Activated T-cell treated with anti-CD3 and anti-CD28 coated beads, Interleukin-2, amount 50 U/mL, for 24 hours (primary cell): ENCODE data around the gene MAP3K7CL.
"Not testable (repeated sequence)": the region's sequence is repeated elsewhere in the genome, so short reads cannot be mapped to it uniquely, and the experiment has no call there.

Source experiments
- DNase-seq: peaks from one replicate; pipeline ENCODE4 v3.0.0-alpha.2; 2020
- H3K27ac Mint-ChIP-seq: 2 replicates; pipeline ENCODE4 v1.8.0; 2020; ENCODE audit warnings: mild to moderate bottlenecking, mixed read lengths
- H3K27me3 Mint-ChIP-seq: 2 replicates; pipeline ENCODE4 v1.8.0; 2020; ENCODE audit warnings: mixed read lengths
- H3K36me3 Mint-ChIP-seq: 2 replicates; pipeline ENCODE4 v1.8.0; 2020; ENCODE audit warnings: low read depth, mixed read lengths
- H3K4me1 Mint-ChIP-seq: 2 replicates; pipeline ENCODE4 v1.8.0; 2020; ENCODE audit warnings: low read depth, mixed read lengths
- H3K4me3 Mint-ChIP-seq: 2 replicates; pipeline ENCODE4 v1.8.0; 2020; ENCODE audit warnings: mild to moderate bottlenecking, moderate library complexity, mixed read lengths
- H3K9me3 Mint-ChIP-seq: 2 replicates; pipeline ENCODE4 v1.8.0; 2020; ENCODE audit warnings: mixed read lengths

Gene MAP3K7CL

DNA sequence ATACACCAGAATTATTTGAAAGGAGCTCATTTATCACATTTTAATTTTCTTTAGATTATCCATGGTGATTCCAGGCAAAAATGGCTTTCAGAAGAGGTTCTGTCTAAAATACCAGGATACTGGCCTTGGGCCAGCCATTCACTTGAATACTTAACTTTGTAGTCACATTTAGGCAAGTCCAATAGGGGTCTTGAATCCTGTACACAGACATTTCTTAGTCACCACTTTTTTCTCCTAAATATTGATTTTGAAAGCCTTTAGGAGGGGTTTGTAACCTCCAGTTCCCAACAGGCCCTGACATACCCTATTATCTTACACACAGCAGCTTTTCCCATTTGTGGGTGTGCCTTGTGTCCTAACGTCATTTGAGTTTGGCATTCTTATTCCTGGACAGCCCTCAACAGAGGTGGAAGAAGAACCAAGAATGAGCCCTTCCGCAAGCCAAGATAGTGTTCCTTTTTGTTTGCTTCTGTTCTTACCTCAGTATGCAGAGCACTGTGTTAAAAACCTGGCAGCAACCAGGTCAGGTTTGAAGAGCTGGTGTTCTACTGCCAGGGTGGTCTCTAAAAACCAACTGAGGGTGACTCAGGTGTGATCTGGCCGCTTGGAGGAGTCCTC, 19.5 kb downstream of the MAP3K7CL start:
- no peak for DNase-seq
- Mint-ChIP-seq H3K36me3 (peaks cover 2% of the 10 kb centered on the region), H3K9me3 (no peaks in the 10 kb centered on the region), H3K27me3 (no peaks in the 10 kb centered on the region), H3K4me3 (no peak overlapping the region), H3K27ac (no peak overlapping the region), H3K4me1 (peaks cover 15% of the 10 kb centered on the region)

DNA sequence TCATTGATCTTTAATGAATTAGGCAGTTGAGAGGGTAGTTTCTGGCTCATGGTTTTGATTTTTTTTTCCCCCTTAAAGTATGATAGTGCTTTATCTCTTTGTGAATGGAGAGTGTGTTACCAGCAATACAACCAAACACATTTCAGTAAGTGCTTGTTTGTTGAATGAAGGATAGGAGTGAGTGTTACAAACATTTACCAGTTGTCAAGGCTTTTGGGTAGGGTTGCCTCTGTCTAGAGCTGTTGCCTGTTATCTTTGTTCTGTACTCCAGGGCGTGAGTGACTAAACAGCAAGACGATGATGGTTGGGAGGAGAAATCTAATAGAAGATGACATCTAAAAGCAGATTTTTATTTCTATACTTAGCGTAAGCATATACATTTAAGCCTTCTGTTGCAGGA, 21.5 kb downstream of the MAP3K7CL start:
- Mint-ChIP-seq H3K36me3 (peaks cover 2% of the 10 kb centered on the region), H3K4me3 (no peak overlapping the region), H3K27me3 (no peaks in the 10 kb centered on the region), H3K9me3 (no peaks in the 10 kb centered on the region), H3K27ac (no peak overlapping the region), H3K4me1 (peaks cover 7% of the 10 kb centered on the region)
- DNase-seq = no peak

GRCh38 chr21:29152916-29153315, 22.5 kb downstream of the MAP3K7CL start:
- no peak for DNase-seq
- H3K4me1 Mint-ChIP-seq = peaks cover 7% of the 10 kb centered on the region
- no peaks in the 10 kb centered on the region for H3K27me3 Mint-ChIP-seq
- H3K4me3 Mint-ChIP-seq = no peak overlapping the region
- peaks cover 2% of the 10 kb centered on the region for H3K36me3 Mint-ChIP-seq
- no peaks in the 10 kb centered on the region for H3K9me3 Mint-ChIP-seq
- no peak overlapping the region for H3K27ac Mint-ChIP-seq

DNA sequence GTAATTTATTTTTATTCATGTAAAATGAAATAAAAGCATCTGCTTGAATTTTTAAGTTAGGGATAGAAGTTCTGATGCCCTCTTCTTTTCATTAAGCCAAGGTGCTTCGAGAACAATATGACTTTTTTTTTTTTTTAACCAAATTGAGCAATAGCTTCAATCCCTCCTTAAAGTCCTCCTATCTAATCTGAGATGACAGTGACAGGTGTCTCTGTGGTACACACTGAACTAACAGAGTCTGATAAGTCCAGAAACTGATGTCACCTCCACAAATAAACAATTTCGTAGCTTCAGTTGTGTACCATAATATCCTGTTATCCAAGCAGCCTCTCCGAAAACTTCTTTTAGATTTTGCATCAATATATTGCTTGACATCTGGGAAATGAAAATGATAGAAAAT, 23.8 kb downstream of the MAP3K7CL start:
- Mint-ChIP-seq H3K27ac (no peak overlapping the region), H3K4me1 (no peaks in the 10 kb centered on the region), H3K4me3 (no peak overlapping the region), H3K36me3 (peaks cover 2% of the 10 kb centered on the region), H3K9me3 (no peaks in the 10 kb centered on the region), H3K27me3 (no peaks in the 10 kb centered on the region)
- no peak for DNase-seq

DNA sequence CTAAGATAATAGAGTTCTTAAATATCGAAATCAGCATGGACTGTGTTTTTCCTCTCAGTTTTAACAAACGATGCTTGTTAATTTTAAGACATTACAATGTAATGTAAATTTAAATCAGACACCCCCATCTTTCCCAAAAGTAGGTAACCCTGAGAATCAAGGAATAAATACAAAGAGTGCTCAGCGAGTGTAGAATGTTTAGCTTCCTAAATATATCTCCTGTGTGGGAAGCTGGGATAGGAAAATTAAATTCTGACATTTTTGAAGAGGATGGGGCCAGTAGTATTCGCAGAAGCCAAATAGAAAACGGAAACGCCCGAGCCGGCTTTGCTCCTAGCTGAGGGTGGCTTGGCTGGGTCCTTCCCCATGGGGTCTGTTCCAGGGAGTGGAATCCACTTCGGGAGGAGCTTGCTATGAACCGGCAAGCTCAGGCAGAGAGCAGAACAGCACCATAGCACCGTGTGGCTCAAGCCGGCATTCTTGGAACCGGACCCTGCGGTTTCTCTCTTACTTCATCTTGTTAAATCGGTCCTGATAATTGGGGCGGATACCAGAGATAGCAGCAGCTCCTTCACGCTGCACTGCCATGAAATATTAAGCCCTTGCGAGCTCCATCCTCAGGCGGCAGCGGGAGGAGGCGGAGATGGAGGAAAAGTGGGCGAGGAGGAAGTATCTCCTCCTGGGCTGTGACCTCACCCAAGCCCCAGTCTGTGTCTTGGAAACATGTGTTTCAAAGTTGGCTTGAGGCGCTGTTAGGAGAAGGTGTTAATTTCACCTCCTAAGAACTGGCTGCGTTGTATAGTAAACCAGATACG, 24.9 kb downstream of the MAP3K7CL start:
- Mint-ChIP-seq H3K27ac (no peak overlapping the region), H3K27me3 (no peaks in the 10 kb centered on the region), H3K9me3 (no peaks in the 10 kb centered on the region), H3K36me3 (peaks cover 2% of the 10 kb centered on the region), H3K4me3 (no peak overlapping the region), H3K4me1 (no peaks in the 10 kb centered on the region)
- no peak for DNase-seq

DNA sequence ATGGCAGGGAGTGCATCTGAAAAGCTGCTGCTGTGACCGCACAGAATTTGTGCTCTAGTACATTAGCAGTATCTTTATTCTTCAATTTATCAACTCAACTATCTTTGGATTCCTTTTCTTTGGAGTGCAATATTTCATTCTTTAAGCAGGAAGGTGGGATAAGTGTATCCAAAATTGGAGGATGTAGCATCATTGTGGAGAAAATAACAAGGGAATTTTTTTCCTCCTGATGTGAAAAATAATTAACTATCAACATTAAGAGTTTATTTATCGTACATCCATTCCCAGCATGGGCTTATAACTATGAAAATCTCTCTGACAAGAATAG, 25.5 kb downstream of the MAP3K7CL start:
- Mint-ChIP-seq H3K27me3 (no peaks in the 10 kb centered on the region), H3K27ac (no peak overlapping the region), H3K4me3 (no peak overlapping the region), H3K36me3 (peaks cover 7% of the 10 kb centered on the region), H3K4me1 (no peaks in the 10 kb centered on the region), H3K9me3 (no peaks in the 10 kb centered on the region)
- no peak for DNase-seq

GRCh38 chr21:29157080-29157479, 26.6 kb downstream of the MAP3K7CL start:
- H3K36me3 Mint-ChIP-seq = peaks cover 10% of the 10 kb centered on the region
- no peaks in the 10 kb centered on the region for H3K4me1 Mint-ChIP-seq
- no peaks in the 10 kb centered on the region for H3K9me3 Mint-ChIP-seq
- H3K27me3 Mint-ChIP-seq = no peaks in the 10 kb centered on the region
- no peak overlapping the region for H3K4me3 Mint-ChIP-seq
- DNase-seq = no peak
- H3K27ac Mint-ChIP-seq = no peak overlapping the region

- Mint-ChIP-seq H3K9me3 (no peaks in the 10 kb centered on the region), H3K4me1 (no peaks in the 10 kb centered on the region), H3K27me3 (no peaks in the 10 kb centered on the region), H3K27ac (no peak overlapping the region), H3K4me3 (no peak overlapping the region), H3K36me3 (peaks cover 7% of the 10 kb centered on the region)
- no peak for DNase-seq
Observed at GRCh38 chr21:29159842-29160241, 29.4 kb downstream of the MAP3K7CL start.

GRCh38 chr21:29162825-29163224, 32.4 kb downstream of the MAP3K7CL start:
- H3K27ac Mint-ChIP-seq, DNase-seq, H3K9me3 Mint-ChIP-seq, H3K4me3 Mint-ChIP-seq, H3K27me3 Mint-ChIP-seq, H3K36me3 Mint-ChIP-seq, H3K4me1 Mint-ChIP-seq: not testable (repeated sequence)

- no peak overlapping the region for H3K4me3 Mint-ChIP-seq
- H3K36me3 Mint-ChIP-seq = peaks cover 7% of the 10 kb centered on the region
- no peaks in the 10 kb centered on the region for H3K27me3 Mint-ChIP-seq
- no peak overlapping the region for H3K27ac Mint-ChIP-seq
- no peaks in the 10 kb centered on the region for H3K9me3 Mint-ChIP-seq
- no peak for DNase-seq
- H3K4me1 Mint-ChIP-seq = no peaks in the 10 kb centered on the region
Observed at GRCh38 chr21:29163341-29164115, 33.1 kb downstream of the MAP3K7CL start.

DNA sequence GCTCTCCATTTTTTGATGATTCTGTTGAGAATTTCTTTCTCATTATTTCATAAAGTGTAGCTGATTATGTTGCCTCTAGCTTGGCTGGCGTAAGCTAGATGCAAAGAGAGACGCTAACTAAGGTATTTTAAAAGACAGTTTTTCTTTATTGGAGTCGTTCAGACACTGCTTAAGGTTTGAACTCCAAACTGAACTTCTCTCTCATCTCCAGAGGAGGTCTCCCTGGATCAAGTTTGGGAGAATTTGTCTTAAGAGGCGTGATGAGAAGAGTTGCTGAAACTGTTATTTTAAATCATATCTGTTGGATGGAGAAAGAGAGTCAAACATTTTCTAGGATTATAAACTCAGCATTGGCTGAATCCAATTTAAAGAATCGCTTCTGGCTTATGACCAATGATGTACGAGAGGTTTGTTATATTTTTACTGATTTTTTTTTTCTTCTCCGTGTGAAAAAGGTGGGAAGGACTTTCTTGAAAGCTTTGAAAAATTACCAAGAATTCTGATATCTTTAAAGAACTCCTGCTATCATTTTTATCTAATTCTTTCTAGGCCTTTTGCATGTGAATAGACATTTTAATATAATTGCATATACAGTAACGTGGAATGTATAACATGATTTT, 34.0 kb downstream of the MAP3K7CL start:
- Mint-ChIP-seq H3K4me1 (no peaks in the 10 kb centered on the region), H3K4me3 (no peak overlapping the region), H3K9me3 (no peaks in the 10 kb centered on the region), H3K36me3 (peaks cover 7% of the 10 kb centered on the region), H3K27ac (no peak overlapping the region), H3K27me3 (no peaks in the 10 kb centered on the region)
- no peak for DNase-seq

GRCh38 chr21:29166323-29166722, 35.9 kb downstream of the MAP3K7CL start:
- no peaks in the 10 kb centered on the region for H3K27me3 Mint-ChIP-seq
- DNase-seq = no peak

DNA sequence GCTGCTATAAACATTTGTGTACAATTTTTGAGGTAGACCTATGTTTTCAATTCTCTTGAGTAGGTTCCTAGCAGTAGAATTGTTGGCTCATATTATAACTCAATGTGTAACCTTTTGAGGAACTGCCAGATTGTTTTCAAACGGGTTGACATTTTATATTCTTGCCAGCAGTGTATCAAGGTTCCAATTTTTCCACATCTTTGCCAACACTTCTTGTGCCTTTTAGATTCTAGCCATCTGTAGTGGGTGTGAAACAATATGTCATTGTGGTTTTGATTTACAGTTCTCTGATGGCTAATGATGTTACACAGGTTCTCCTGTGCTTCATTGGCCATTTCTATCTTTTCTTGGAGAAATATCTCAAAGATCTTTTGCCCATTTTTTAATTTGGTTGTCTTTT, 36.4 kb downstream of the MAP3K7CL start:
- H3K27ac Mint-ChIP-seq = no peak overlapping the region
- peaks cover 2% of the 10 kb centered on the region for H3K36me3 Mint-ChIP-seq

More at GRCh38 chr21:29166323-29166722, 35.9 kb downstream of the MAP3K7CL start:
- Mint-ChIP-seq H3K36me3 (peaks cover 5% of the 10 kb centered on the region), H3K9me3 (no peaks in the 10 kb centered on the region), H3K4me3 (no peak overlapping the region), H3K27ac (no peak overlapping the region), H3K4me1 (peaks cover 8% of the 10 kb centered on the region)

DNA sequence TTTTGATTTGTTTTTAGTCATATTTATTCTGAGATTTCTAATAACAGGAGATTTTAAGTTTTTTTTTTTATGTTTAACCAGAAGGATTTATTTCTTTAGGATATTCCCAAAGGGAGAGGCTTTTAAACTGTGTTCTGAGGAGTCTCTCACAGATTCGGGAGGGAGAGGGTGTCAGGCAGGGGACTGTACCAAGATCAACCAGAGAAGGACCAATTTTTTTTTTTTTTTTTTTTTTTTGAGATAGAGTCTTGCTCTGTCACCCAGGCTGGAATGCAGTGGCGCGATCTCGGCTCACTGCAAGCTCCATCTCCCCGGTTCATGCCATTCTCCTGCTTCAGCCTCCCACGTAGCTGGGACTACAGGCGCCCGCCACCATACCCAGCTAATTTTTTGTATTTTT, 37.0 kb downstream of the MAP3K7CL start:
- H3K4me1 Mint-ChIP-seq = peaks cover 10% of the 10 kb centered on the region
- not testable (repeated sequence) for H3K27ac Mint-ChIP-seq, DNase-seq, H3K27me3 Mint-ChIP-seq, H3K4me3 Mint-ChIP-seq, H3K9me3 Mint-ChIP-seq, H3K36me3 Mint-ChIP-seq

More for the DNA sequence above, 36.4 kb downstream of the MAP3K7CL start:
- Mint-ChIP-seq H3K4me3 (no peak overlapping the region), H3K4me1 (peaks cover 10% of the 10 kb centered on the region), H3K27me3 (no peaks in the 10 kb centered on the region), H3K9me3 (no peaks in the 10 kb centered on the region)
- no peak for DNase-seq
